CD8-positive, alpha-beta memory T cell (primary cell): ENCODE data around the gene CFAP44. TPM values are rescaled to one million over a fixed set of nuclear protein-coding genes. Genes with fewer than 3 reads are reported as not detected.
A peak's percentile ranks its signal among the peaks of the same experiment; 100 is the strongest.

ENCODE experiments used
- CTCF ChIA-PET: fragments of 350-600 bp; sonication (Branson Sonifier 250); formaldehyde crosslinking; loops from one replicate; lab custom pipeline; 2021; ENCODE audit warnings: antibody characterized with exemption; lab: Charles Lee
- POLR2A ChIA-PET: fragments of 350-600 bp; sonication (Branson Sonifier 250); formaldehyde crosslinking; loops from one replicate; lab custom pipeline; 2021; ENCODE audit warnings: antibody characterized with exemption; lab: Charles Lee
- DNase-seq, 5 donors: peaks; one replicate each; pipeline versions ENCODE4 v3.0.0 to v3.0.0-alpha.2; 2020 to 2022; ENCODE audit warnings: mixed read lengths in 1 of 5
- H3K27ac ChIP-seq: one replicate; pipeline ENCODE4 v1.7.0; 2013; ENCODE audit warnings: low read depth, mild to moderate bottlenecking, low read length, moderate library complexity
- H3K27me3 ChIP-seq: 2 replicates; pipeline ENCODE4 v1.7.0; 2013; ENCODE audit warnings: low read length, mild to moderate bottlenecking; ENCODE audit not compliant: insufficient read depth, poor library complexity, severe bottlenecking
- H3K36me3 ChIP-seq: 2 replicates; pipeline ENCODE4 v1.7.0; 2013; ENCODE audit warnings: mild to moderate bottlenecking, low read length, moderate library complexity; ENCODE audit not compliant: insufficient read depth
- H3K4me1 ChIP-seq: 2 replicates; pipeline ENCODE4 v1.7.0; 2013; ENCODE audit warnings: mild to moderate bottlenecking, low read length, moderate library complexity; ENCODE audit not compliant: insufficient read depth
- H3K4me3 ChIP-seq: 2 replicates; pipeline ENCODE4 v1.7.0; 2013; ENCODE audit warnings: mild to moderate bottlenecking, low read length
- H3K9me3 ChIP-seq: 2 replicates; pipeline ENCODE4 v1.7.0; 2013; ENCODE audit warnings: mild to moderate bottlenecking, low read length
- H3K27ac Mint-ChIP-seq, 8 donors: one replicate each; pipeline ENCODE4 v1.8.0; 2020 to 2021; ENCODE audit warnings: mixed read lengths in 8 of 8, mild to moderate bottlenecking in 6 of 8, inconsistent platforms in 3 of 8, moderate library complexity in 3 of 8
- H3K27me3 Mint-ChIP-seq, 2 donors: one replicate each; pipeline ENCODE4 v1.8.0; 2020 to 2021; ENCODE audit warnings: mixed read lengths in 2 of 2, mild to moderate bottlenecking in 1 of 2, moderate library complexity in 1 of 2
- H3K36me3 Mint-ChIP-seq, 3 donors: one replicate each; pipeline ENCODE4 v1.8.0; 2020 to 2021; ENCODE audit warnings: mixed read lengths in 3 of 3, inconsistent platforms in 1 of 3, mild to moderate bottlenecking in 1 of 3
- H3K4me1 Mint-ChIP-seq, 3 donors: one replicate each; pipeline ENCODE4 v1.8.0; 2020 to 2021; ENCODE audit warnings: mixed read lengths in 3 of 3, inconsistent platforms in 1 of 3, mild to moderate bottlenecking in 1 of 3
- H3K4me3 Mint-ChIP-seq, 7 donors: one replicate each; pipeline ENCODE4 v1.8.0; 2020 to 2021; ENCODE audit warnings: mixed read lengths in 7 of 7, mild to moderate bottlenecking in 6 of 7, moderate library complexity in 4 of 7, inconsistent platforms in 2 of 7
- H3K9me3 Mint-ChIP-seq, 5 donors: one replicate each; pipeline ENCODE4 v1.8.0; 2020 to 2022; ENCODE audit warnings: mixed read lengths in 5 of 5, mild to moderate bottlenecking in 3 of 5, moderate library complexity in 2 of 5, inconsistent platforms in 1 of 5
- polyA plus RNA-seq: library from polyadenylated mRNA; unstranded; fragments of 300-500 nt; fragmentation: Illumina TruSeq; gene quantifications from one replicate; pipeline ENCODE4 v1.2.3, GENCODE V29; 2021
- total RNA-seq, 2 experiments: library from RNA; stranded (reverse); gene quantifications; one replicate each; pipeline ENCODE4 v1.2.3, GENCODE V29; 2021

Gene CFAP44
- total and polyA plus RNA-seq, 3 experiments from 2014 or later: 0.51 to 5.3 (median 3.9) TPM

- H3K9me3 Mint-ChIP-seq: no peaks in the 10 kb centered on the region
- Histone ChIP-seq H3K4me3 (no peak overlapping the region), H3K27me3 (no peaks in the 10 kb centered on the region), H3K27ac (no peak overlapping the region), H3K4me1 (no peaks in the 10 kb centered on the region), H3K9me3 (no peaks in the 10 kb centered on the region), H3K36me3 (no peaks in the 10 kb centered on the region)
- no peaks in the 10 kb centered on the region for H3K27me3 Mint-ChIP-seq
- peaks cover 21 to 64% (median 28%) of the 10 kb centered on the region in 3 donors for H3K36me3 Mint-ChIP-seq
- H3K4me1 Mint-ChIP-seq: no peaks in the 10 kb centered on the region
- no peak for DNase-seq
- ChIA-PET POLR2A (no interaction called here), CTCF (no interaction called here)
- H3K27ac Mint-ChIP-seq: peak overlapping the region in 1 of 8 donors; percentile 21
- H3K4me3 Mint-ChIP-seq: no peak overlapping the region
Measured at GRCh38 chr3:113450911-113451310, 9.6 kb upstream of the CFAP44 start.

- no peaks in the 10 kb centered on the region for H3K27me3 ChIP-seq
- H3K9me3 ChIP-seq: no peaks in the 10 kb centered on the region
- Mint-ChIP-seq H3K36me3 (peaks cover 5 to 15% (median 9%) of the 10 kb centered on the region in 3 donors), H3K4me1 (no peaks in the 10 kb centered on the region), H3K9me3 (no peaks in the 10 kb centered on the region), H3K27me3 (no peaks in the 10 kb centered on the region), H3K4me3 (no peak overlapping the region), H3K27ac (no peak overlapping the region)
- no peaks in the 10 kb centered on the region for H3K4me1 ChIP-seq
- H3K4me3 ChIP-seq: no peak overlapping the region
- no peak overlapping the region for H3K27ac ChIP-seq
- no peaks in the 10 kb centered on the region for H3K36me3 ChIP-seq
- no peak for DNase-seq
- CTCF ChIA-PET: interaction anchor here (1.0 kb wide), 1 partner anchor 138 kb away, joined by 3 read pairs; no protein-coding TSS in a partner anchor
- POLR2A ChIA-PET: no interaction called here
Measured at GRCh38 chr3:113439606-113440005, 1.7 kb downstream of the CFAP44 start.

DNA sequence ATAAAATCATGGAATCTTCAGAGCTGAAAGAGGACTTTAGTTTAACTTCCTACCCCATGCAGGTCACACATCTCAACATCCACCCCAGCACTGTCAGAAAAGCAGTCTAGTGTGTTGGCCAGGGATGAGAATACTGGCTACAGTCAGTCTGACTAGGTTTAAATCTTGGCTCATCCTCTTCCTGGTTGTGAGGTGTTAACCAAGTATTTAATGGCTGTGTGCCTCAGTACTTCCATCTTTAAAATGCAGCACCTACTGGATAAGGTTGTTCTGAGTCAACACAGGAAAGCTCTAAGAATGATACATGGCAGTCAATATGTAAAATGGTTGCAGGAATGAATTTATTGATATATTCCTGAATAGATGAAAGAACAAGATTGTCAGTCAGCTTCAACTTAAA is 3.1 kb downstream of the CFAP44 start:
- no peaks in the 10 kb centered on the region for H3K9me3 Mint-ChIP-seq
- H3K4me3 ChIP-seq: no peak overlapping the region
- H3K36me3 ChIP-seq: no peaks in the 10 kb centered on the region
- ChIA-PET CTCF (no interaction called here), POLR2A (no interaction called here)
- H3K4me1 ChIP-seq: no peaks in the 10 kb centered on the region
- no peak overlapping the region for H3K27ac Mint-ChIP-seq
- no peak overlapping the region for H3K27ac ChIP-seq
- no peaks in the 10 kb centered on the region for H3K9me3 ChIP-seq
- no peak overlapping the region for H3K4me3 Mint-ChIP-seq
- no peaks in the 10 kb centered on the region for H3K27me3 ChIP-seq
- no peaks in the 10 kb centered on the region for H3K4me1 Mint-ChIP-seq
- H3K27me3 Mint-ChIP-seq: no peaks in the 10 kb centered on the region
- DNase-seq: no peak
- H3K36me3 Mint-ChIP-seq: peaks cover 7 to 15% (median 9%) of the 10 kb centered on the region in 3 donors

- Histone ChIP-seq H3K27ac (no peak overlapping the region), H3K9me3 (no peaks in the 10 kb centered on the region), H3K27me3 (no peaks in the 10 kb centered on the region), H3K36me3 (no peaks in the 10 kb centered on the region), H3K4me1 (no peaks in the 10 kb centered on the region), H3K4me3 (no peak overlapping the region)
- POLR2A ChIA-PET: no interaction called here
- no peaks in the 10 kb centered on the region for H3K27me3 Mint-ChIP-seq
- DNase-seq: no peak
- no peaks in the 10 kb centered on the region for H3K9me3 Mint-ChIP-seq
- CTCF ChIA-PET: no interaction called here
- H3K27ac Mint-ChIP-seq: no peak overlapping the region
- H3K4me3 Mint-ChIP-seq: no peak overlapping the region
- H3K4me1 Mint-ChIP-seq: no peaks in the 10 kb centered on the region
- peaks cover 9 to 21% (median 9%) of the 10 kb centered on the region in 3 donors for H3K36me3 Mint-ChIP-seq
Measured at GRCh38 chr3:113437411-113437810, 3.9 kb downstream of the CFAP44 start.

DNA sequence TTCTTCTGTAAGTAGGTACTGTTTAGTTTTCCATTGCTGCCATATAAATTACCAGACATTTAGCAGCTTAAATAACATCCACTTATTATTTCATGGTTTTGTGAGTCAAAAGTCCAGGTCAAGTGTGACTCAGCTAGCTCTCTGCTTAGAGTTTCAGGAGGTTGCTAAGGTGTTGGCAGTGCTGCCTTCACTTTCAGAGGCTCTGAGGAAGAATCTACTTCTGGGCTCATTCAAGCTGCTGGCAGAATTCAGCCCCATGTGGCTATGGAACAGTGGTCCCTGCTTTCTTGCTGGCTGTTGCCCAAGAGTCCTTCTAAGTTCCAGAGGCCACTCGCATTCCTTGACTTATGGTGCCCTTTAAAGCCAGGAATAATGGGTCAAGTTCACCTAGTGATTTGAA is 4.5 kb downstream of the CFAP44 start:
- no peak for DNase-seq
- no peak overlapping the region for H3K27ac ChIP-seq
- Mint-ChIP-seq H3K36me3 (peaks cover 8 to 21% (median 9%) of the 10 kb centered on the region in 3 donors), H3K4me3 (no peak overlapping the region), H3K27me3 (no peaks in the 10 kb centered on the region), H3K9me3 (no peaks in the 10 kb centered on the region), H3K4me1 (no peaks in the 10 kb centered on the region), H3K27ac (no peak overlapping the region)
- CTCF ChIA-PET: no interaction called here
- H3K9me3 ChIP-seq: no peaks in the 10 kb centered on the region
- H3K27me3 ChIP-seq: no peaks in the 10 kb centered on the region
- H3K4me1 ChIP-seq: no peaks in the 10 kb centered on the region
- no peaks in the 10 kb centered on the region for H3K36me3 ChIP-seq
- POLR2A ChIA-PET: no interaction called here
- H3K4me3 ChIP-seq: no peak overlapping the region

DNA sequence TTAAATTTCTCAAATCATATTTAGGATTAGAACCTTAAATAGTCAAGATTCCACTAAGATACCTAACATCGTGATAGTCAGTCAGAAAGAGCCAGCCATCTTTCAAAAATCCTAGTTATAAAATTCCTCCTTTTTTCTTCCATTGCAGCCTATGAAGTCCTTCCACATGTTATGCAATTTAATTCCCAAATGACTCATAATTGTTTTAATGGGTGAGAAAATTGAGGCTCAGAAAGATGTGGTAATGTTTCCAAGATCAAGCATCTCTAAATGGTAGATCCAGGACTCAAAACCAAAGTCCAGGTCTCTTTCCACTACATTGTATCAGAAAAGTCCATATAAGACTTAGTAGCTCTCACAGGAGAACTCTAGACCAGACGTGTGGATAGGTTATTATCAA is 9.5 kb downstream of the CFAP44 start:
- CTCF ChIA-PET: no interaction called here
- Histone ChIP-seq H3K4me3 (no peak overlapping the region), H3K36me3 (peaks cover 2% of the 10 kb centered on the region), H3K27me3 (no peaks in the 10 kb centered on the region), H3K27ac (no peak overlapping the region), H3K9me3 (no peaks in the 10 kb centered on the region), H3K4me1 (no peaks in the 10 kb centered on the region)
- Mint-ChIP-seq H3K4me1 (no peaks in the 10 kb centered on the region), H3K9me3 (peaks cover 2 to 7% (median 4%) of the 10 kb centered on the region in 5 donors), H3K27me3 (peaks cover 0 to 2% of the 10 kb centered on the region in 2 donors), H3K36me3 (peaks cover 21 to 44% (median 38%) of the 10 kb centered on the region in 3 donors), H3K27ac (no peak overlapping the region), H3K4me3 (no peak overlapping the region)
- no peak for DNase-seq
- POLR2A ChIA-PET: no interaction called here

DNA sequence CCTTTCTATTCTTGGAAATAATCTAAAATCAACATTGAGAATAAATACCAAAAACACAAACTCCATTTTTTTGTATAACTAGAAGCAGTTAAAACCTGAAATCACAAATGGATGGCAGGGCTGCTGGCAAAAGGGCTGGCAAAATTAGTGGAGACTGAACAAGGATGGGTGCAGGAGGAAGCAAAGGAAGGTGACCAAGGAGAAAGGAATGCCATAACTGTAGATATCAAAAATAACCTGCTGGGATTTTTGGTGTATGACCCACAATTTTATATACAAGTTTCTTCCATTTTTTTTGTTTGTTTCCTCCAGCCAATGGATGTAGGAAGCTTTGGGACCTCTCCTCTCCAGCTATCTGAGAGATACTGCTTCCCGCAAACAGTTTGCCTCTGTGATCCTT is 12.7 kb downstream of the CFAP44 start:
- Histone ChIP-seq H3K4me1 (no peaks in the 10 kb centered on the region), H3K27me3 (no peaks in the 10 kb centered on the region), H3K36me3 (peaks cover 15% of the 10 kb centered on the region), H3K9me3 (no peaks in the 10 kb centered on the region), H3K27ac (no peak overlapping the region), H3K4me3 (no peak overlapping the region)
- H3K9me3 Mint-ChIP-seq: peaks cover 12 to 31% (median 22%) of the 10 kb centered on the region in 5 donors
- peaks cover 0 to 3% of the 10 kb centered on the region in 2 donors for H3K27me3 Mint-ChIP-seq
- ChIA-PET CTCF (no interaction called here), POLR2A (no interaction called here)
- H3K4me3 Mint-ChIP-seq: no peak overlapping the region
- no peak for DNase-seq
- no peak overlapping the region for H3K27ac Mint-ChIP-seq
- no peaks in the 10 kb centered on the region for H3K4me1 Mint-ChIP-seq
- H3K36me3 Mint-ChIP-seq: peaks cover 38 to 66% (median 64%) of the 10 kb centered on the region in 3 donors

GRCh38 chr3:113423699-113424098 is 17.6 kb downstream of the CFAP44 start:
- no peaks in the 10 kb centered on the region for H3K27me3 ChIP-seq
- no peaks in the 10 kb centered on the region for H3K9me3 ChIP-seq
- POLR2A ChIA-PET: no interaction called here
- CTCF ChIA-PET: no interaction called here
- no peak overlapping the region for H3K4me3 ChIP-seq
- peaks cover 40 to 80% (median 63%) of the 10 kb centered on the region in 3 donors for H3K36me3 Mint-ChIP-seq
- H3K27ac ChIP-seq: no peak overlapping the region
- H3K4me1 Mint-ChIP-seq: no peaks in the 10 kb centered on the region
- peaks cover 12 to 33% (median 22%) of the 10 kb centered on the region in 5 donors for H3K9me3 Mint-ChIP-seq
- H3K4me1 ChIP-seq: no peaks in the 10 kb centered on the region
- peaks cover 0 to 2% of the 10 kb centered on the region in 2 donors for H3K27me3 Mint-ChIP-seq
- H3K36me3 ChIP-seq: peaks cover 15% of the 10 kb centered on the region
- no peak overlapping the region for H3K27ac Mint-ChIP-seq
- no peak overlapping the region for H3K4me3 Mint-ChIP-seq
- DNase-seq: no peak
